ENCODE measurements around the gene PTPN1.

Gene PTPN1

DNA sequence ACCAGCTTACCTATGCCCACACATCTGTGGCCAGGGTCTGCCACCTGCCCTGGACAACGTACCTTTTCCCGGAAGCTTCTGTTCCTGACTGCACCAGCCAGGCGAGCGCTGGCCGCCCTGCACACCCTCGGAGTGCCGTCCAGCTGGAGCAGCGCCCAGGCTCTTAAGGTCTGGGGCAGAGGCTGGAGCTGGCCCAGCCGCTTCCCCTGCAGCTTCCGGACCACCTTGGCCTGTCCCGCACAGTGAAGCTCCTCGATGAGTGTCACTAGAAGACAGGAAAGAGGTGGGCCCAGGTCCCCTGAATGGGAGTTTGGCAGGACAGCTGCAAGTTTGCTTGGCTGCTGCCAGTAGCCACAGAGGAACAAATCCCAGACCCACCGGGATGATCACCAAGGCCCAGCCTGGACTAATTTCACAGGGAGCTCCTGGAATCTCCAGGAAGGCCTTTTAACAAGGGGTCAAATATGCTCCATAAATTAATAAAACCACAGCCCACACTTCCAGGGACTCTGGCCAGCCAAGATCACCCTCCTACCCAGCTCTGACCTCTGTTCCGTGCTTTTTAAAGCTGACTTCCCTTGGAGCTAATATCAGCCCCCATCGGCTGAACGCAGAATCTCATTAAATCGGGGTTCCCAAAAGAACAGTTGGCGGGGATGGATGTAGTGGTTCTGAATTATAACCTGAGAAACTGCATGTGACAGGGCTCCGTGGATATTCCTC is 82.3 kb downstream of the PTPN1 start:
- H3K4me3 ChIP-seq (ENCODE audit: low read depth, low read length) = no peak overlapping the region
- DNase-seq (ENCODE audit: low read depth) = no peak
- TF ChIP-seq, protein P1, sequence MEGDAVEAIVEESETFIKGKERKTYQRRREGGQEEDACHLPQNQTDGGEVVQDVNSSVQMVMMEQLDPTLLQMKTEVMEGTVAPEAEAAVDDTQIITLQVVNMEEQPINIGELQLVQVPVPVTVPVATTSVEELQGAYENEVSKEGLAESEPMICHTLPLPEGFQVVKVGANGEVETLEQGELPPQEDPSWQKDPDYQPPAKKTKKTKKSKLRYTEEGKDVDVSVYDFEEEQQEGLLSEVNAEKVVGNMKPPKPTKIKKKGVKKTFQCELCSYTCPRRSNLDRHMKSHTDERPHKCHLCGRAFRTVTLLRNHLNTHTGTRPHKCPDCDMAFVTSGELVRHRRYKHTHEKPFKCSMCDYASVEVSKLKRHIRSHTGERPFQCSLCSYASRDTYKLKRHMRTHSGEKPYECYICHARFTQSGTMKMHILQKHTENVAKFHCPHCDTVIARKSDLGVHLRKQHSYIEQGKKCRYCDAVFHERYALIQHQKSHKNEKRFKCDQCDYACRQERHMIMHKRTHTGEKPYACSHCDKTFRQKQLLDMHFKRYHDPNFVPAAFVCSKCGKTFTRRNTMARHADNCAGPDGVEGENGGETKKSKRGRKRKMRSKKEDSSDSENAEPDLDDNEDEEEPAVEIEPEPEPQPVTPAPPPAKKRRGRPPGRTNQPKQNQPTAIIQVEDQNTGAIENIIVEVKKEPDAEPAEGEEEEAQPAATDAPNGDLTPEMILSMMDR (IDR thresholded peaks at IDR 0.05; ENCODE audit: insufficient read depth, low read depth, low read length, missing control alignments) = no peak

DNA sequence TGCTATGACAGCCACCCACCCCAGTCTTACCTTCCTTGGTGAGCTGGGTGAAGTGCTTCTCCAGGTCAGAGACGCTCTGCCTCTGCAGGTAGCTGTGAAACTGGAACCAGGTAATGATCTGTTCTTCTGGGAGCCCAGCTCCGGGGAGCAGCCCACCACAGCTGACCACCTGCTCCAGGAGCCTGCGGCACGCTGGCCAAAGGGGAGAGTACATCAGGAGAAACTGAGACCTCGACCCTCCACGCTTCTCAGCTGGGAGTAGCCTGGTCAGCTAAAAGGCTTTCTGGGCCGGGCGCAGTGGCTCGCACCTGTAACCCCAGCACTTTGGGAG is 82.8 kb downstream of the PTPN1 start:
- TF ChIP-seq, protein P1 (IDR thresholded peaks at IDR 0.05; ENCODE audit: insufficient read depth, low read depth, low read length, missing control alignments) = no peak
- no peak for DNase-seq (ENCODE audit: low read depth)
- no peak overlapping the region for H3K4me3 ChIP-seq (ENCODE audit: low read depth, low read length)

DNA sequence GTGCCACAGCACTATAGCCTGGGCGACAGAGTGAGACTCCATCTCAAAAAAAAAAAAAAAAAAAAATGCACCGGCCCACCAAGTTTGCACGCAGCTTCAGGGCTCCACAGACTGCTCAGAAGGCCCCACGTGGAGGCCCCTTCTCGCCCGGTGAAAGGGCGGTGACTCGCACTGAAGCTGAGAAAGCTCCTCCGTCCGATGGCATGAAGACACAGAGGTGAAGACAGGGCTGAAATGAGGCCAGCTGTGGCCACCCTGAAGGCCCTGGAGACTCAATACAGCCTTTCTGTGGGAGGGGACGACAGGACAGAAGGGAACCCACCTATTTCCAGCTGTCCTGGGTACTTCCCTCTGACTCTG is 84.0 kb downstream of the PTPN1 start:
- TF ChIP-seq, protein P1 (IDR thresholded peaks at IDR 0.05; ENCODE audit: insufficient read depth, low read depth, low read length, missing control alignments) = no peak

DNA sequence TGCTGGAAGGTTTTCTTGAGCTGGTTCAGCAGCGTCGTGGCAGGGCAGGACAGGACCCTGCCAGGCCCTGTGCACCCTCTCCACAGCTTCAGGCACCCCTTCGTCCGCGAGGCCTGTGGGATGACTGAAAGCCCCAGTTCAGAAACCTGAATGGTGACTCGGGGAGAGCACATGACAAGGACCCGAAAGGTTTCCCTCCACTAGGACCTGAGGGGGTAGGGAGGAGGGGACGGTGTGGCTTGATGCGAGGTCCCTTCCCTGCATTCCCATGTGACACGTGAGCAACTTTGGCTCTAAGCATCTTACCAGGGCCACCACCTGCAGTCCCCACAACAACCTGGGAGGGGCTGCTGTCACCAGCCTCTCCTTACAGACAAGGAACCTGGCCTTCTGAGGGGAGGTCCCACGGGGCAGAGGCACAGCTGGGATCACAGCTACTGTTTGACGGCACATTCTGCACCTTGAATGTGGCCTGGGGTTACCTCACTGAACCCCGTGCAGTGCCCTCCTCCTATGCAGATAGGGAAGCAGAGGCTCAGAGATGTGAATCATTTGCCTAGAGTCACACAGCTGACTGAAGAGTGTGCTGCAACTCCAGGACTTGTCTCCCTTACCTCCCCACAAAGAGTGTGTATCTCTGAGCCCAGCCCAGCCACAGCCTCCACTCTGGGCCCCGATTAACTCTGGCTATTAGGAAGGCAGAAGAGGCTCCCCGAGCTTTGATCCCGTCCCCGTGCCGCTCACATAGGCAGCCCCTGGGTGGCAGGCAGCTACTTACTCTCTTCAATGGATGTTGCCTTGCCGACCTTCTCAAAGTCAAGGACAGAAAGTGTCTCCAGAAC is 84.6 kb downstream of the PTPN1 start:
- H3K4me3 ChIP-seq (ENCODE audit: low read depth, low read length) = no peak overlapping the region
- DNase-seq (ENCODE audit: low read depth) = peak; percentile 38
- TF ChIP-seq, protein P1 (IDR thresholded peaks at IDR 0.05; ENCODE audit: insufficient read depth, low read depth, low read length, missing control alignments) = no peak

More for the DNA sequence above, 84.0 kb downstream of the PTPN1 start:
- DNase-seq (ENCODE audit: low read depth) = no peak
- no peak overlapping the region for H3K4me3 ChIP-seq (ENCODE audit: low read depth, low read length)

DNA sequence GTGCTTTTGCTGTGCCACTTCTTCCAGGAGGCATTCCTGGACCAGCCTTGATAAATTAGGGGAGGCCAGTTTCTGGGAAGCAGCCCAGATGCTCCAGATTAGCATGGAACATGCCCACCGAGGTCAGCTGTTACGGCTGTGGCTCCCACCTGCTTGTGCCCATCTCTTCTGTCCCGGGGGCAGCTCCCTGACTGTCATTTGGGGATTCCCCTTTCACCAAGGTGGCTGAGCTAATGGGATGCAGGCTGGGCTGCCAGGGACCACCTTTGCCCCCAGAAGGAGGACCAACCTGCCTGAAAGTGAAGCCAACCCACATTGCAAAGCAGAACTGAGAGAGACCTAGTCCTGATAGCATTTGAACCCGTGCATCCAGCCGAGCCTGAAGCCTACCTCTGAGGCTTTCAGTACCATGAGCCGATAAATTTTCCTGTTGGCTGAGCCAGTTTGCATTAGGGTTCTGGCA is 85.3 kb downstream of the PTPN1 start:
- TF ChIP-seq, protein P1 (IDR thresholded peaks at IDR 0.05; ENCODE audit: insufficient read depth, low read depth, low read length, missing control alignments) = no peak
- no peak for DNase-seq (ENCODE audit: low read depth)
- H3K4me3 ChIP-seq (ENCODE audit: low read depth, low read length) = no peak overlapping the region

DNA sequence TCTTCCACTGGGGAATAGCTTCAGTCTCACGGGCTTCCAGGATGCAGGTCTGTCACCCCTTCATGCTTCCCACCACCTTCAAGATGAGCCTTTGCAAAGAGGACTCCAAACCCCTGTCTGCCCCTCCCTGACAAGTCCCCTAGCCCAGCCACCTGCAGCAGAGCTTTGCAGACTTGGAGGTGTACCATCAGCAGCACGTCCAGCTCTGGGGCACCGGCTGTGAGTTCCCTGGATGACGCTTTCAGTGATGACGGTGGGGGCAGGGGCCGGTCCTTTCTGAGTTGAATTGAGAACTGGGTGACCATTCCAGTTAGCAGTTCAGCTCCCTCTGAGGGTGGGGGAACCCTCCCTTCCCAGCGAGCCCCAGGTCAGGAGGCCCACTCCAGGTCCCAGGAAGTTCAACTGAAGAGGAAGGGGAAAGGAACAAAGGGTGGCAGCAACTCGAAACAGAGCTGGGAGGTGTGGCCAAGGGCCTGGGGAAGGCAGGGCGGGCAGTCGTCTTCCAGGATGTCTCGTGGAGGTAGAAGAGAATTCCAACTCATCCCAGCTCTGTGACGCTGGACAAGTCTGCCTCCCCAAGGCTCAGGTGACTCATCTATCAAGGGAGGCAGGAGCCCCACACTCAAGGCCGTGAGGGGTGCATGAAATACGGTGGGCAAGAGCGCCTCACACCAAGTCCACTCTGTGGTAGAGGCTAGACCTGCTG is 86.0 kb downstream of the PTPN1 start:
- TF ChIP-seq, protein P1 (IDR thresholded peaks at IDR 0.05; ENCODE audit: insufficient read depth, low read depth, low read length, missing control alignments) = no peak
- DNase-seq (ENCODE audit: low read depth) = no peak
- no peak overlapping the region for H3K4me3 ChIP-seq (ENCODE audit: low read depth, low read length)
